Measurements from ENCODE around the gene PKD2. TPM values are rescaled to one million over a fixed set of nuclear protein-coding genes. Genes with fewer than 3 reads are reported as not detected.

Gene PKD2
- total RNA-seq (2022; extraction: Qiagen RNA extraction) = 15.5 to 26.6 TPM (median 20.8 TPM) in 5 replicates

GRCh38 chr4:88007304-88008121 is at the start of gene PKD2:
PKD2 (plus strand) TSS chr4:88007635; CDS start chr4:88007734, 99 bp downstream.

GRCh38 chr4:87975466-87975865 is 32.0 kb upstream of the PKD2 start, which contains the start of gene SPP1:
SPP1 (plus strand) TSS chr4:87975714; CDS start chr4:87976896, 1,182 bp downstream.

Other genes with a start within 250 kb of the PKD2 start
- not detected in 5 replicates for gene IBSP, start 208.1 kb upstream of the PKD2 start, total RNA-seq (2022; extraction: Qiagen RNA extraction)
- not detected in 5 replicates for gene MEPE, start 174.7 kb upstream of the PKD2 start, total RNA-seq (2022; extraction: Qiagen RNA extraction)
- 151 to 213 TPM (median 166 TPM) in 5 replicates for gene SPP1, start 31.9 kb upstream of the PKD2 start, total RNA-seq (2022; extraction: Qiagen RNA extraction)
- 17.3 to 21.0 TPM (median 20.2 TPM) in 5 replicates for gene ABCG2, start 151.0 kb downstream of the PKD2 start, total RNA-seq (2022; extraction: Qiagen RNA extraction)

Measured in A549 treated with CORT108297 at 1 μM for 4 hours (cell line).